GM19372 (cell line): ENCODE data around the gene SKI.

Experiments used
- ATAC-seq: cut with Tn5 transposase; IDR thresholded peaks from one replicate; pipeline ENCODE4 v1.9.1; 2021; ENCODE audit warnings: mild to moderate bottlenecking, low read depth, moderate library complexity; ENCODE audit not compliant: unreplicated experiment

SKI gene

DNA sequence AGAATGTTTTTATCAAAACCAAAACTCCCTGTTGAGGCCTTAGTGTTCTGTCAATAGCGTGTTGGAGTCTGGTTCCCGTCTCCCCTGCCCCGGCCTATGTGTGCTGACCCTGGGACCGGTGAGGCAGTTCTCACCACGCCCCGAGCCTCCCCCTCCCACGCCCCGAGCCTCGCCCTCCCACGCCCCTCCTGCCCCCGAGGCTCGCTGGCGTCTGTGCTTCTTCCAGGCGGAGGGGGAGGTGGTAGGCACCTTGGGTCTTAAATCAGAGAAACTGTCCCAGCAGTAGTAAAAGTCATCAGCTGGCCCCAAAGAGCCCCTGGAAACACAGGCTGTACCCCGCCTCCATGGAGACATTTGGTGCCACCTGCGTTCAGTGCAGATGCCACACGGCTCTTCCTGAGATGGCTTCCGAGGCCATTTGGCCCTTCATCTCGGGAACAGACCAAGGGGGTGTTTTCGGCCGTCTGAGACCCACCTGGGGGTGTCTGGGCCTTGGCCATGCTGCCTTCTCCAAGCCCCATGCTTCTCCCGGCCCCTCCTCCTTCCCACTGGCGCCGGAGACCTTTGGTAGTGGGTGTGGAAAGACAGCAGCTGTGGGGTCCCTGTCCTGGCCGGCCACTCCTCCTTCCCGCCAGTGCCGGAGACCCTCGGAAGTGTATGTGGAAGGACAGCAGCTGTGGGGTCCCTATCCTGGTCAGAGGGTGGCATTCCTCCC lies 44.7 kb downstream of the SKI start:
- ATAC-seq = no peak

DNA sequence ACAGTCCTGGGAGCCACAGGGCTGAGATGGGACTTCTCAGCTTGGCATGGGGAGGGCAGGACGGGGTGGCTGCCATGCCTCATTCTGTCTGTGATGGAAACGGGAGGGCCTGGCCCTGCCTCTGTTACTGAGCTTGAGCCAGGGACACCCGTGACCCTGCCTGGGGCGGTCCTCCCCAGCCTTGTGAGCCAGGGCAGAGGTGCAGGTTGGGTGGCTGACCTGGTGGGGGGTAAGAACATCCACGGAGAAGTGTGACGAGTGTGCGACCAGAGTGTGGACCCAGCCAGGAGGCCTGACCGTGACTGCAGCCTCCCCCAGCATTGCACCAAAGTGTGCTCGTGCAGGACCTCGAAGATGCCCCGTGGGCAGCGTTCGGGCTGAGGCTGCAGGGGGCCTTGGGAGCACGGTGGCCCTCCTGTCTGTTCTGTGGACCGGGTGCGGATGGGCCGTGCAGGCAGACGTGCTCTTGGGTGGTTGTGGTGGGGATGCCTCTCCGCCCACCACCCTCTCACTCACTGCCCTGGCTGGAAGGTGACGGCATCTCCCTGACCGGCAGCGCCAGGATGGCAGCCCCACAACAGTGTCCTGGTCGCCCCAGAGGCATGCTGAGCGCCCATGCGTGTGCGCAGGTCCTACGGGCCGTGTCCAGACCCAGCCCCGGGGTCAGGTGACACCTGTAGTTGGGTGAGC lies 45.4 kb downstream of the SKI start:
- no peak for ATAC-seq

DNA sequence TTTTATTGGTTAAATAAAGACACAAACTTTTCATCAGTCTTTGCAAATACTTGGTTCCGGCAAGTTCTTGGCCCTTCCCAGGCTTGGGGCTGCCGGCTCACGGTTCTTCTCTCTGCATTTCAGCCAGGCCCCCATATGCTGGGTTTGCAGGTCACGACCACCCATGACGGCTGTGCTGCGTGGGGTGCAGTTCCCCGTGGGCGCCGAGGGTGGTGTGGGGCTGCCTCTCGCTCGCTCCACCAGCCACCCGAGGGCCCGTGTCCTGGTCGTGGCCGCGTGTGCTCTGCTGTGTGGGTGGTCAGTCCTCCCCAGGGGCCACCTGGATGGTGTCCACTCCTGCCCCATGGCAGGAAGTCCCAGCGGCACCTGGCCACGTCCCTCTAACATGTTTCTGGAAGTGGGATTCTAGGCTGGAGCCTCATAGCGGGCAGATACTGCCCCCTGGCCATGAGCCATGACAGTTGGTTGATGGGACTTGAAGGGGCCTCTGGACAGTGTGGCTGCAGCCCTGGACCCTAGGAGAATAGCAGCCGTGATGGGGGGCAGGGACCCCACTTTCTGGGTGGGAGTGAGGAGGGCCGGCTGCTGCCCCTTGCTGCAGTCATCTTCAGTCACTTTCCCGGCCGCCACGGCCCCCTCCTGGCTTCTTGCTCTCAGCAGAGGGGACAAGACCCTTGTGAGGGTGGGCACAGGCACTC lies 46.3 kb downstream of the SKI start:
- no peak for ATAC-seq

DNA sequence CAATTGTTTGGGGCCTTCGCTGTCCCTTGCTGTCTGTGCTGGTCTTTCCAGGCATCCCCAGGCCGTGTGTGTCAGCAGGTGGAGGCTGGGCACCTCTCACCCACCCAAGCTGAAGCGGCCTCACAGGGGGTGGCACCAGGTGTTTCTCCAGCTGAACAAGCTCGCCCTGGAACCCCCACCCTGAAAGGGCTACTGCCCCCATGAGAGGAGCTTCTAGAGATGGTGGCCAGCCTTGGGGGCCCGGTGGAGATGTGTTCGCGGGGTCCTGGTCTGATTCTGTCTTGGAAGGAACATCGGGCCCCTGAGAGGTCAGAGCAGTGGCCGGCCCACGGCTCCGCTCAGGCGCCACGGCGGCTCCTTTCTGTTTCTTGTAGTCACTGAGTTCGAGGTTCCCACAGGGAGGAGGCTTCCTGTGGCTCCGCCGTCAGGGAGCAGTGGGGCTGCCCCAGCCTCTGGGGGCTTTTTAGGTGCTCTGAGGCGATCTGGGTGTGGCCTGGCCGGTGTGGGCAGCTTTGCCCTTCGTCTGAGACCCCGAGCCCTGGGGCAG lies 46.9 kb downstream of the SKI start:
- ATAC-seq = no peak

DNA sequence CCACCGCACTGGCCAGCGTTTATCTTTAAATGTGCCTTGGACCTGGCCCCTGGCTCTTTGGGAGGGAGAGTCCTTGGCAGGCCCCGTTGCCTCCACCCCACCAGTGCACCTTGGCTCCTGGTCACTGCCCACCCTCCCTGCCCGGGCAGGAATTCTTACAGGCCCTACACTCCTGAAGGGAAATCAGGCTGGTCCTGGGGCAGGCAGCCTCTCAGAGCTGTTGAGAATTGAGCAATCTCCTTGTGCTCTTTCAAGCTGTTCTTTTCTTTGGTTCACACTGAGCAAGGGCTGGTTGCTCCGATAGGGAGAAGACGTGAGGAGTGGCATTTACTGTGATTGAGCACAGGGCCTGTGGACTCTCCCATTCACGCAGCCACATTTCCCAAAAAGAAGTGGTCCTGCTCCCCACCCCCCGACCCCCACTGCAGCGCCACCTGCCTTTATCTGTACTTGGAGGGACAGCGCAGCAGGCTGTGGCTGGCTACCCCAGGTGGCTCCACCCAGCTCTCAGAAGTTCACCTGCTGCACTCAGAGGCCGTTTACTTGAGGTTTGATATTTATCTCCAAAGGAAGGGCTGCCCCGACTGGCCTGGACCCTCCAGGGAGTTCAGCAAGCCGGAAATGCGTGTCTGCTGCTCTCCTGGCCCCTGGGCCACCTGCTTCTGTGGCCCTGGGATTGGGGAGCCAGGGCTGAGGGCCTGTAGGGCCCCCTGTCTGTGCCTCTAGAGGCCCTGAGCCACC lies 47.8 kb downstream of the SKI start:
- no peak for ATAC-seq

DNA sequence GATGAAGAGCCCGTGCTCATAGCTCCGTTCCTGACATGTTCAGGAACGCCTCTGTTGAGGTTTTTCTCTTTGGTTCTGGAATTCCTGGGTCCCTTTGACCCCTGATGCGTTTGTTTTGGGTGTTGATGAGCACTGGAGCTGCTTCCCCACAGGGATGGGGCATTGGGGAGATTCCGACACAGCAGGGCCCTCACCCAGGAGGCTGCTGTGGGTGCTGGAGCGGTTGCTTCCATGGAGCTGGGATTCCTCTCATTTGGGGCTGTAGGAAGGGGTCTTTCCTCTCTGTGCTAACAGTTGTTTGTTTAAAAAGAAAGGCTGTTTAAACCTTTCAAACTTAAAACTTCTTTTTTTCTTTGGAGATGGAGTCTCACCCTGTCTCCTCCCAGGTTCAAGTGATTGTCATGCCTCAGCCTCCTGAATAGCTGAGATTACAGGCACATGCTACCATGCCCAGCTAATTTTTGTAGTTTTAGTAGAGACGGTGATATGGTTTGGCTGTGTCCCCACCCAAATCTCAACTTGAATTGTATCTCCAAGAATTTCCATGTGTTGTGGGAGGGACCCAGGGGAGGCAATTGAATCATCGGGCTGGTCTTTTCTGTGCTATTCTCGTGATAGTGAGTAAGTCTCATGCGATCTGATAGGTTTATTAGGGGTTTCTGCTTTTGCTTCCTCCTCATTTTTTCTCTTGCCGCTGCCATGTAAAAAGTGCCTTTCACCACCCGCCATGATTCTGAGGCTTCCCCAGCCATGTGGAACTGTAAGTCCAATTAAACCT lies 48.9 kb downstream of the SKI start:
- no peak for ATAC-seq

DNA sequence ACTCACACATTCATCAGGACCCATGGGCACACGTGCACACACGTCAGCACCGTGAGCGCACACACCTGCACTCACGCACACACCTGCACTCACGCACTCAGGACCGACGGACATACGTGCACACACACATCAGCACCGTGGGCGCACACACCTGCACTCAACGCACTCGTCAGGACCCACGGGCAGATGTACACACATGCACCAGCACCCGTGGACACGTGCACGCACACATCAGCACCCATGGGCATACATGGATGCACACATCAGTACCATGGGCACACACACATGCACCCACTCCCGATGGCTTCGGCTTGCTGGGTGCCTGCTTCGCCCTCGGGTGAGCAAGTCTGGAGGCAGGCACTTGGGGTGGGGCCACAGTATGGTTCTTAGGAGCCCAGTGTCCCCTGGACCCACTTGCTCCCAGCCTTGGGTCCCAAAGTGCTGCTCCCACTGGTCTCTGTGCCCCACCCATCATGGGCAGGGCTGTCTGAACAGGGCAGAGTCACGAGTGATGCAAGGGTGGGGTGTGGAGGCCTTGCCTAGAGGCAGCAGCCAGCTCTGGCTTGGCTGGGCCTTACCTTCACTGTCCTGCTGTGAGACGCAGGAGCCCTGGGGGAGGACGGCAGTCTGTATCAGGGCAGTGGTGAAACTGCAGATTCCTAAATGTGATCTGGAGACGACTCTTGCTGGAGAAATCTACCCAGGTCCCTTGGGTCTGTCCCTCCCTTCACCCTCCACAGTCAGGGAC lies 49.8 kb downstream of the SKI start:
- ATAC-seq = no peak

DNA sequence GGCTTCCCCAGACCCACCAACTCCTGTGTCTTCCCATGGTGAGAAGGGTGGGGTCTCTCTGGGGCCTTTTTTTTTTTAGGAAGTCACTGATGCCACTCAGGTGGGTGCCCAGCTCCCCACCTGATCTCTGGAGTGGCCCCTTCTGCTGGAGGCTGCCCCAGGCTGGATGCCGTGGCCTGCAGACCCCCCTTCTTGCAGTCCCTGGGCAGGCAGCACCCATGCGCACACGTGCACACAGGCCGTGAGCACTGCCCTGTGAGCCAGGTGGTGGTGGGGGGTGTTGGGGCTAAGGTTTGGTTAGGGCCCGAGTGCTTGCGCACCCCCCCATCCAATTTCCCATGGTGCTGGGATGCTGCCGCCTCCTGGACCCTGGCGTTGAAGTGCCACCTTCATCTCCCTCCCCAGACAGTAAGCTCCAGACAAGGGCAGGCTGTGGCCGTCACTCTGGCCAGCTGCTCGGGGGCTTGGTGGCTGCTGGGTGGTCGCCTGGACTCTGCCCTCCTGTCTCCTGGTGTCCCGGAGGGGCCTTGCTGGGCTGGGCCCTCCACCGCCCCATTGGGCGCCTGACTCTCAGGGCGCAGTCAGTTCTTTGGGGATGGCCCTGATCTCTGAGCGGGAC lies 50.6 kb downstream of the SKI start:
- ATAC-seq = no peak

DNA sequence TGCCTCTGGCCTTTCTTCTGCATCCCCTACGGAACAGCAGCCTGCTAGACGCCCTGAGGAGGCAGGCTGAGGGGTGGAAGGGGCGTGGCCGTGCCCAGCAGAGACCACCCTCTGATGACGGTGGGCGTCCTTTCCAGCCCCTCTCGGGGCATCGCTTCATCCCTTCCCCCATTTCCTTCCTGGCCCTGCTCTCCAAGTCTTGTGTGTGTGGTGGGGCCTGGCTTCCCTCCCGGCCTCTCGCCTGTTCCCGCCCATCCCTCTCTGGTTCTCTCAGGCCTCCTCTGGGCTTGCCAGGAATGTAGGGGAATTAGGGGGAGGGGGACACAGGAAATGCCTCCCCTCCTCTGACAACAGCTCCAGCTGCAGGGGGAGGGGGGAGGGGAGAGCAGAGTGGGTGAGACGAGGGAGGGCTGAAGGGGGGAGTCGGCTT lies 51.1 kb downstream of the SKI start:
- no peak for ATAC-seq

DNA sequence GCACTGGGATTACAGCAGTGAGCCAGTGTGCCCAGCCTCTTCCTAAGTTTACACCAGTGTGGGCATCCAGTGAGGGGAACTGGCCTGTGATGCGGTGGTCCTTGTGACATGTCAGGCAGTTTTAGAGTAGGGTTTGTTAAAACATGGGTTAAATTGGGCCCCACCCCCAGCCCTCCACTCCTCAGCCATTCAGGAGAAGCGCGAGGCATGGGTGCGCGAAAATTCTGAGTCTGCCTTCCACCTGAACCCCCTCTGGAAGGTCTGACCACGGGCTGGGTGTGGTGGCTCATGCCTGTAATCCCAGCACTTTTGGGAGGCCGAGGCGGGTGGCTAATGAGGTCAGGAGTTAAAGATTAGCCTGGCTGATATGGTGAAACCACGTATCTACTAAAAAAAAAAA lies 51.7 kb downstream of the SKI start:
- ATAC-seq = no peak

DNA sequence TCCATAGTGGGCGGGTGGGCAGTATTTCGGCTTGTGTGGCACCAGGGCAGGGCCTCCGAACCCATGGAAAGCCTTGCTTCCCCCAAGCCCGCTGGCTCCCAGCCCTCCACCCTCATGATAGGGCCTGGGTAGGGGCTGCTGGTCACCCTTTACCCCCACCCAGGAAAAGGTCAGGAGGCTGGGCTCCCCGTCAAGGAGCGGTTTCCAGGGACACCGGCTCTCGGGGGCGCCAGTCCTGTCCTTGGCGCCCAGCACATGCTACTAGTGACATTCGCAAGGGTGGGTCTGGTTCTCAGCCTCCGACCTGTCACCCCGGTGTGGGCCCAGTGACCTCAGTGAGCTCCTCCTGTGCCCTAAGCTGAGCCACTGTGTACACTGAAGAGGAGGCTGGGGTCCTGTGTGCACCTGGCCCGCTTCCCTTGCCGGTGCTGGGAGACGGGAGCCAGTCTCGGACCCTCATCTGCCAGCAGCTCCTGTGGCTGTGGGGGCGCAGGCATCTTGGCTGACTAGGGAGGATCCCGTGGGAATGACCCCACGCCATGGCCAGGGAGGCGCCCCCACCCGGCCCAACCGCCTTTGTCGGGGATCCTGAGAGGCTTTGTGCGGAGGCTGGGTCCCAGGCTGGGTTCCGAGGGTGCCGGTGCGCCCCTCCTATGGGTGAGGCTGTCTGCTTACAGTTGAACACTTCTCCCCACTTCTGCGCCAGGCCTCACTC lies 54.6 kb downstream of the SKI start:
- no peak for ATAC-seq

DNA sequence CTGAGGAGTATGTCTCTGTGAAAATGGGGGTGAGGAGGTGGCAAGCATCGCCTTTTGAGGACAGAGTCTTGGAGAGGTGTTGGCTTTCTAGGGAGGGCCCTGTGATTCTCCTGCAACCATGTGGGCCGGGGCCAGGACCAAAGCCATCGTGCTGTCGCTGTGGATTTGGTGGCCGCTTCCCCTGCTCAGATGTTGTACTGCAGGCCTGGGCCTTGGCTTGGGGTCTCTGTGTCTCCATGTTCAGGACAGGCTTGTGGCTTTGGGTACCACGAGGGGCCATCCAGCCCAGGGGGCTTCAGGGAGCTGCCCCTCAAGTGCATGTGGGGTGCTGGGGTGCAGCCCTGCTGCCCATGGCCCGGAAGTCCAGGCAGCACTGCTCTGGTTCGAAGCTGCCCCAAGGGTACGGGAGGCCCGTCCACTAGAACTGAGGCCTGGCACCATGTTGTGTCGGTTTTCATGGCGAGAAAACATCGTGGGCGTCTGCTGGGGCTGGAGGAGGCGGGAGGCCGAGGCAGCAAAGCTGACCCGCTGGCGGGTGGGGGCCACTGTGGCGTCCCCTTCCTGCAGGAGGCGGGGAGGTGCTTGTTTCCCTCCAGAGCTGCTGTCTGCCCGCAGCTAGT lies 55.4 kb downstream of the SKI start:
- no peak for ATAC-seq

DNA sequence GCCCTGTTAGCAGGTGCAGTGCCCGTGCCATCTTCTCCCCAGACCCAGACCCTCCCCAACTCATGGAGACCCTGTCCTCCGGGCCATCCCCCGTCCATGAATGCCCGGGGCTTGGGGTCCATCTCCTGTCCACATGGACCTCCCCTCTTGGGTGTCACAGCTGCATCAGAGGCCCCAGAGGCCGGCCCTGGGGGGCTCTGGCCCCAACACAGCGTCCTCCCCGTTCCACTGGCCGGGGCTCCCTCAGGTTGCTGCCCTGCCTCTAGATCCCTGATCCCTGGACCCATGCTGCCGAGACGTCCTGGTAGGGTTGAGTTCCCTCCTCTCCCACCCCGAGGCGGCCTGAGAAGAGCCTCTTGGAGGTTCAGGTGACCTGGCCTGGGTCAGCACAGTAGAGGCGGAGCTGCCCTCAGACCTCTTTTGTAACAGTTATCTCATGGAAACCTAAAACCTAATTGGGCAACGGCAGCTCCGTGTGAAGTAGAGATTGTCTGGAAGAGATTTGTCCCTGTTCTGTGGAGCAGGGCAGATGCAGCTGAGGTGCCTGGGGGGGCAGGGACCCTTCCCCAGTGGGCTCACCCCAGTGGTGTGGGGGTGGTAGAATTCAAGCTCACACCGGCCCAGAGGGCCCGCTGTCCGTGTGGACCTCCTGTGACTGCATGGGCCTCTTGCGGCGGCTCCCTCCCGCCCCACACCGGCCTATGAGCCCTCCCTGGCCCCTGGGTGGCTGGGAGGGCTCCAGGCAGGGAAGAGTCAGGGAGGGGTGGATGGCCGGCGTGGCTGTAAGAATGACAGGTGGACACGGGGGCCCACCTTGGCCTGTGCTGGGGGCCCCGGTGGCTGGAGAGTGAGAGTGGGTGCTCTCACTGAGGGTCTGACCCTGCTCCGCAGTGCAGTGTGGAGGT lies 56.1 kb downstream of the SKI start:
- no peak for ATAC-seq

DNA sequence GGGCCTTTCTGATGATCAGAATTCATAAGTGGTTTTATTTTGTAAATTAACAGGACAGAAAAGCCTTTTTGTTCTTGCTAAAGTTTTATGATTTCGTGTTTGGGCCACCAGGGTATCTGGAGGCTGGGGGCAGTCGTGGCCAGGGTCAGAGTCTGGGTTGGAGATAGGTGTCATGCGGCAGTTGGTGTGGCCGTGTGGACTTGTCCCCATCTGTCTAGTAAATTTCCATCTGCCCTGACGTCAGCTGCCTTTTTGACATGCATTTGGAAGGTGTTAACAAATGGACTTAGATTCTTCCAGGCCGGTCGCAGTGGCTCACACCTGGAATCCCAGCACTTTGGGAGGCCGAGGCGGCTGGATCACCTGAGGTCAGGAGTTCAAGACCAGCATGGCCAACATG lies 56.8 kb downstream of the SKI start:
- ATAC-seq = no peak

DNA sequence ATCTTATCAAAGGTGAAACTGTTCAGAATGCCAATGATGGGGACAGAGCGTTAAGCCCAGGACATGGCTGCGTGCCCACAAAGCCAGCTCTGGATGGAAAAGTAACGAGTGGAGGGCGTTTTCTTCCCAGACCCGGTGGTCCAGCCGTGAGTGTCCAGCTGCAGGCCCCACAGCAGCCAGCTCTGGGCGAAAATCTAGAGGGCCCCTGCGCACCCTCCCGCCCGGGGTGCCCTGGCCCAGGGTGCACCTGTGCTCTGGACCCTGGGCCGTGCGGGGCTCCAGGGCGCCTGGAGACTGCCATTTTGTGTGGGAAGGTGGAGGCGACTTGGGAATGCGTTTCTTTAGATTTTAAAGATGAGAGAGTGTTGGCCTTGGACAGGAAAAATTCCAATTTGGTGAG lies 58.8 kb downstream of the SKI start:
- ATAC-seq = no peak

DNA sequence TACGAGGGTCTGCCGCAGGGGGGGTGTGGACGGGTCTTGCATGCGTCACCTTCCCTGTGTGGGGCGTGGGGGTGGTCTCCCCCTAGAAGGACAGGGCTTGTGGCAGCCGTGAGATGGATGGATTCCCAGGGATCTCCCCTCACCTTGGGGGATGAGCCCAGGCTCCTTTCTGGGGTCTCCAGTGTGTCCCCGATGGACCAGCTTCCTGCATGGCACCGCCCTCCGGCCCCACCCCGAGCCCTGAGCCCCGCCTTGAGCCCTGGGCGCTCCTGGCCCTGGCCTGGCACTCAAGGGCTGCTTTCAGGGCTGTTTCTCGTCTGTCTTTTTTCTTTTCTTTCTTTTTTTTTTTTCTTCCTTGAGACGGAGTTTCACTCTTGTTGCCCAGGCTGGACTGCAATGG lies 59.5 kb downstream of the SKI start:
- ATAC-seq = no peak

DNA sequence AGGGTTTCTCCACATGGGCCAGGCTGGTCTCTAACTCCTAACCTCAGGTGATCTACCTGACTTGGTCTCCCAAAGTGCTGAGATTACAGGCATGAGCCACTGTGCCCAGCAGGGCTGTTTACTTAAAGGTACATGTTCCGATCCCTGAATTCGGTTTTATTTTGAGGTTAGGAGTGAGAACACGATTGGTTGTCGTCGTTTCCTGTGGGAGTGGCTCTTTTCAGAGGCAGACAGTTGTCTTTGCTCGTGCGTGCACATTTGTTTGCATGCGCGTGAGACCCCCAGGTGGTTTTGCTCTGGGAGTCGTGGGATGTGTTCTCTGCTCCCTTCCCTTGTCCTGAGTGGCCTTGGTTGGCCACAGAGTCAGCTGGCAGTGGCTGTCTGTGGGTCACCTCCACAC lies 60.2 kb downstream of the SKI start:
- no peak for ATAC-seq
